ENCODE results near the gene RAD54L2. TPM values are rescaled to one million over a fixed set of nuclear protein-coding genes. Genes with fewer than 3 reads are reported as not detected.
"Not testable (repeated sequence)": the region's sequence is repeated elsewhere in the genome, so short reads cannot be mapped to it uniquely, and the experiment has no call there.

RAD54L2 gene
- total RNA-seq, 1 experiment from 2014 or later = 36.5 TPM

DNA sequence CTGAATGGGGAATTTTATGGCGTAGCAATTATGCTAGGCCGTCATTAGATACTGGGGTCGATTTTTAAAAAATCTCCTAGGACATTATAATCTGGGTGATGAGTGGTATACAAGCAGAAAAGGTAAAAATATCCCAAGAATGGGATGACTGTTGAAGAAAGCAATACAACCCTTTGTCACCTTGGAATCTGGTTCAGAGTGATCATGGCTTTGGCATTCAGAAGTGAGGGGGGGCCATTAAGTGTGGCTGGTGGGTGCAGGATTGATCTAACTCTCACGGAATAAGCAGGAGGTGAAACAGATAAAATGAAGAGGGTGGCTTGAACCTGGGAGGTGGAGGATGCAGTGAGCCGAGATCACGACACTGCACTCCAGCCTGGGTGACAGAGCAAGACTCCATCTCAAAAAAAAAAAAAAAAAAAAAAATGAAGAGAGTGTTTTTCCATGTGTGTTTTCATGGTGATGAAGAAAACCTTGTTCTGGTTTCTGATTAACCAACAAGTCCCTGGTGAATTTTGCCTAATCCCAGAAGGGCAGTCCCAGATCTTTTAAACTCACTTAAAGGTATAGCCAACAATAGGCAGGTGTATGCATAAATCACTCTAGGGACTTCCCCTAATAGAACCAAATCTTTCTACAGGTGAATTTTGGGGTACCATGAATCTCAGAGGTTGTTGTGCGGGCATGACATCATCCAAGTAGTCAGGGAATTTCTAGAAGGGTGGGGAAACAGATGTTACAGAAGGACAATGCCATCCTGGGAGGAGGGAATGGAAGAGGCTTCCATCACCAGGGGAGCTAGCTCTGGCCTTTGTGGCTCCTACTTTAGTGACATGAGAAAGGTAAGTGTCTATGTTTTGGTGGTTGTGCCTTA, 3.1 kb upstream of the RAD54L2 start:
- Histone ChIP-seq H3K4me3 (ENCODE audit: low read depth, low read length) (no peak overlapping the region), H3K36me3 (ENCODE audit: control insufficient read depth, insufficient read depth, low read length) (no peaks in the 10 kb centered on the region), H3K9me3 (no peaks in the 10 kb centered on the region), H3K27me3 (replicated peaks; ENCODE audit: control insufficient read depth, insufficient read depth, low read length) (no peaks in the 10 kb centered on the region), H3K4me1 (peaks cover 9% of the 10 kb centered on the region)
- POLR2A ChIA-PET = interaction anchor here (1.2 kb wide), 1 partner anchor 35 kb away, joined by 5 read pairs; the partner anchor contains the start of gene DCAF1
- Mint-ChIP-seq H3K27me3 (ENCODE audit: insufficient read depth, unreplicated experiment) (no peaks in the 10 kb centered on the region), H3K27ac (ENCODE audit: unreplicated experiment) (no peak overlapping the region), H3K36me3 (ENCODE audit: insufficient read depth, unreplicated experiment) (no peaks in the 10 kb centered on the region), H3K4me3 (ENCODE audit: unreplicated experiment) (peak overlapping the region; percentile 84), H3K4me1 (ENCODE audit: low read depth, unreplicated experiment) (peaks cover 28% of the 10 kb centered on the region), H3K9me3 (ENCODE audit: unreplicated experiment) (no peaks in the 10 kb centered on the region)
- intact Hi-C loops (cut with micrococcal nuclease; ENCODE audit: unreplicated experiment) = no loop called here
- BruUV-seq (replicated peaks) = no TSS peak
- no peak for TF ChIP-seq CTCF (IDR thresholded peaks at IDR 0.05; ENCODE audit: insufficient read depth in 1 of 2, low read depth in 1 of 2, low read length in 1 of 2, severe bottlenecking in 1 of 2, unreplicated experiment in 1 of 2)
- CTCF ChIA-PET = interaction anchor here (0.6 kb wide), 1 partner anchor 25 kb away, joined by 4 read pairs; no protein-coding TSS in a partner anchor
- no peak for DNase-seq

- ChIA-PET POLR2A (interaction anchor here (0.6 to 2.3 kb wide), 2 partner anchors 38 to 407 kb away, joined by 3 to 27 read pairs; partner anchors contain the start of gene DCAF1), CTCF (interaction anchor here (0.7 kb wide), 1 partner anchor 9 kb away, joined by 3 read pairs; no protein-coding TSS in a partner anchor)
- peak overlapping the region; percentile 50 for H3K27ac Mint-ChIP-seq (ENCODE audit: unreplicated experiment)
- not testable (repeated sequence) for H3K27me3 ChIP-seq (replicated peaks; ENCODE audit: control insufficient read depth, insufficient read depth, low read length); H3K9me3 ChIP-seq; H3K27me3 Mint-ChIP-seq (ENCODE audit: insufficient read depth, unreplicated experiment); H3K36me3 Mint-ChIP-seq (ENCODE audit: insufficient read depth, unreplicated experiment); H3K4me1 ChIP-seq; DNase-seq; H3K36me3 ChIP-seq (ENCODE audit: control insufficient read depth, insufficient read depth, low read length); H3K9me3 Mint-ChIP-seq (ENCODE audit: unreplicated experiment); BruUV-seq (replicated peaks)
- intact Hi-C loops (cut with micrococcal nuclease; ENCODE audit: unreplicated experiment) = loop anchor here (1.0 kb wide), 2 partner anchors 26 to 35 kb away; no protein-coding TSS in a partner anchor
- H3K4me1 Mint-ChIP-seq (ENCODE audit: low read depth, unreplicated experiment) = peaks cover 34% of the 10 kb centered on the region
- H3K4me3 ChIP-seq (ENCODE audit: low read depth, low read length) = peak overlapping the region; percentile 91
- peak overlapping the region; percentile 84 for H3K4me3 Mint-ChIP-seq (ENCODE audit: unreplicated experiment)
Measured at GRCh38 chr3:51537631-51538030, 888 bp upstream of the RAD54L2 start.

GRCh38 chr3:51538115-51538458, 432 bp upstream of the RAD54L2 start:
- Mint-ChIP-seq H3K27me3 (ENCODE audit: insufficient read depth, unreplicated experiment) (no peaks in the 10 kb centered on the region), H3K4me1 (ENCODE audit: low read depth, unreplicated experiment) (peaks cover 34% of the 10 kb centered on the region), H3K36me3 (ENCODE audit: insufficient read depth, unreplicated experiment) (peaks cover 7% of the 10 kb centered on the region), H3K27ac (ENCODE audit: unreplicated experiment) (peak overlapping the region; percentile 50), H3K9me3 (ENCODE audit: unreplicated experiment) (no peaks in the 10 kb centered on the region), H3K4me3 (ENCODE audit: unreplicated experiment) (peak overlapping the region; percentile 84)
- no peak for TF ChIP-seq CTCF (IDR thresholded peaks at IDR 0.05; ENCODE audit: insufficient read depth in 1 of 2, low read depth in 1 of 2, low read length in 1 of 2, severe bottlenecking in 1 of 2, unreplicated experiment in 1 of 2)
- Histone ChIP-seq H3K4me1 (peaks cover 9% of the 10 kb centered on the region), H3K4me3 (ENCODE audit: low read depth, low read length) (peak overlapping the region; percentile 91), H3K27me3 (replicated peaks; ENCODE audit: control insufficient read depth, insufficient read depth, low read length) (no peaks in the 10 kb centered on the region), H3K9me3 (no peaks in the 10 kb centered on the region), H3K36me3 (ENCODE audit: control insufficient read depth, insufficient read depth, low read length) (no peaks in the 10 kb centered on the region)
- DNase-seq = no peak
- no TSS peak for BruUV-seq (replicated peaks)
- POLR2A ChIA-PET = interaction anchor here (0.6 to 2.3 kb wide), 2 partner anchors 38 to 407 kb away, joined by 3 to 27 read pairs; partner anchors contain the start of gene DCAF1
- intact Hi-C loops (cut with micrococcal nuclease; ENCODE audit: unreplicated experiment) = loop anchor here (1.0 kb wide), 2 partner anchors 27 to 36 kb away; no protein-coding TSS in a partner anchor
- CTCF ChIA-PET = interaction anchor here (0.5 to 0.8 kb wide), 4 partner anchors 17 to 377 kb away, joined by 3 to 4 read pairs (median 3); no protein-coding TSS in a partner anchor

All from Caco-2 (cell line).